Panc1 (cell line): Measurements from ENCODE around the gene MRFAP1L1. TPM values are rescaled to one million over a fixed set of nuclear protein-coding genes. Genes with fewer than 3 reads are reported as not detected.
A peak's percentile ranks its signal among the peaks of the same experiment; 100 is the strongest.

ENCODE experiments used
- ATAC-seq: fragments of 200-7000 bp; cut with Tn5 transposase; 2 replicates; pipeline ENCODE4 v1.9.1; 2020; ENCODE audit warnings: mild to moderate bottlenecking, moderate library complexity
- BruUV-seq: library from RNA; stranded (reverse); fragments of 400-500 nt; replicated peaks from 2 replicates; lab custom pipeline; 2021; lab: Mats Ljungman, UMichigan
- CTCF ChIA-PET: fragments of 300-600 bp; sonication (Branson Sonifier 250); formaldehyde crosslinking; loops from one replicate; lab custom pipeline; 2022; ENCODE audit warnings: antibody characterized with exemption; lab: Charles Lee
- POLR2A ChIA-PET: fragments of 300-600 bp; sonication (Branson Sonifier 250); formaldehyde crosslinking; loops from one replicate; lab custom pipeline; 2022; ENCODE audit warnings: antibody characterized with exemption; lab: Charles Lee
- DNase-seq: peaks from one replicate; pipeline ENCODE4 v3.0.0-alpha.2; 2010; ENCODE audit warnings: low read depth, low spot score
- H3K27ac ChIP-seq: 2 replicates; pipeline ENCODE4 v1.5.1; 2011; ENCODE audit warnings: mild to moderate bottlenecking, low read length, inconsistent platforms
- H3K27me3 ChIP-seq: fragments of 200-500 bp; sonication (Bioruptor generic); 2 replicates; pipeline ENCODE4 v1.6.0; 2014; ENCODE audit warnings: low read length, inconsistent platforms; ENCODE audit not compliant: control insufficient read depth, insufficient read depth
- H3K36me3 ChIP-seq: fragments of 200-500 bp; sonication (Bioruptor generic); 2 replicates; pipeline ENCODE4 v1.5.1; 2014; ENCODE audit warnings: inconsistent platforms, mild to moderate bottlenecking, low read length, moderate library complexity; ENCODE audit not compliant: control insufficient read depth, insufficient read depth
- H3K4me1 ChIP-seq: 2 replicates; pipeline ENCODE4 v1.5.1; 2011; ENCODE audit warnings: inconsistent platforms, mild to moderate bottlenecking, low read length, moderate library complexity; ENCODE audit not compliant: control insufficient read depth, insufficient read depth
- H3K4me3 ChIP-seq, 2 experiments: 2 replicates each; pipeline ENCODE4 v1.5.1; 2011 to 2012; ENCODE audit warnings: low read depth in 2 of 2, low read length in 2 of 2, mild to moderate bottlenecking in 2 of 2, inconsistent platforms in 1 of 2, moderate library complexity in 1 of 2
- H3K9me3 ChIP-seq: fragments of 200-500 bp; sonication (Bioruptor generic); 2 replicates; pipeline ENCODE4 v1.5.1; 2014; ENCODE audit warnings: low read depth, mild to moderate bottlenecking, inconsistent platforms, low read length, moderate library complexity; ENCODE audit not compliant: control insufficient read depth, insufficient read depth
- CTCF ChIP-seq: fragments of 450-650 bp; IDR thresholded peaks from 2 replicates; pipeline ENCODE4 v1.5.1; 2017; ENCODE audit warnings: mild to moderate bottlenecking
- POLR2AphosphoS5 ChIP-seq: IDR thresholded peaks from 2 replicates; pipeline ENCODE4 v1.6.1; 2012; ENCODE audit warnings: mild to moderate bottlenecking, low read depth, low read length, moderate library complexity
- REST ChIP-seq, 2 experiments: IDR thresholded peaks; 2 replicates each; pipeline ENCODE4 v1.6.1; 2011 to 2012; ENCODE audit warnings: low read depth in 2 of 2, control low read depth in 1 of 2, low read length in 1 of 2, mild to moderate bottlenecking in 1 of 2, moderate library complexity in 1 of 2; ENCODE audit not compliant: insufficient read depth in 1 of 2
- SIN3A ChIP-seq: IDR thresholded peaks from 2 replicates; pipeline ENCODE4 v1.6.1; 2012; ENCODE audit warnings: low read depth, mild to moderate bottlenecking, low read length, moderate library complexity, borderline replicate concordance; ENCODE audit not compliant: insufficient read depth
- TCF7L2 ChIP-seq: IDR thresholded peaks from 2 replicates; pipeline ENCODE4 v1.6.1; 2011; ENCODE audit warnings: mild to moderate bottlenecking, low read depth, low read length, inconsistent platforms
- in situ Hi-C: cut with HindIII; loops from 2 replicates; pipeline ENCODE4 v1.10.0; 2016; ENCODE audit warnings: low sequenced_read_pairs, low pct_unique_long_range_greater_than_20kb
- intact Hi-C: fragments of 100-400 bp; cut with micrococcal nuclease; formaldehyde crosslinking; loops from one replicate; pipeline ENCODE4 v1.10.0; 2022; ENCODE audit not compliant: unreplicated experiment
- total RNA-seq: library from RNA; stranded (reverse); gene quantifications from one replicate; pipeline ENCODE4 v1.2.1, GENCODE V29; 2021; ENCODE audit not compliant: unreplicated experiment

Gene MRFAP1L1
- total RNA-seq, 1 experiment from 2014 or later = 29.5 TPM

DNA sequence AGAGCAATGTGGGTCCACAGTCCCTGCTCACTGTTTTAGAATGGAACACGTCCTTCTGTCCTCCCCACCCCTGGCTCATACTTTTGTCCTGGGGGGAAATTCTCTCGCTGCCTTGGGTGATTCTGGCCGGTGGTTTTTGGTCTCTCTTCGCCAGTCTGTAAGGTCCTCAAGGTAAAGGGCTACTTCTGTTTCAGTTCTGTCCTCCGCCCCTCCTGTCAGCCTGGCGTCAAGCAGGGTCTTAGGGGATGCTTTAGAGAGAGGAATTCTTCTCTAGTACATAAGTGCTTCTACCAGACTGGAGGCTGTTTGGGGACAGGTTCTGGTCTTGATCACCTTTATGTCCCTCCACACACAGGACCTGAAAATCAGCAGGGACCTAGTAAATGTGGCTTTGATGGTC, 617 bp upstream of the MRFAP1L1 start:
- Histone ChIP-seq H3K36me3 (no peaks in the 10 kb centered on the region; the same call in 1 of the 2 replicates), H3K27ac (peak overlapping the region; percentile 95), H3K27me3 (no peaks in the 10 kb centered on the region), H3K4me3 (peak overlapping the region; percentile 92 to 93), H3K4me1 (peaks cover 10% of the 10 kb centered on the region), H3K9me3 (no peaks in the 10 kb centered on the region)
- in situ Hi-C loops (no loop called here), intact Hi-C loops (loop anchor here (10.0 kb wide), 1 partner anchor 75 kb away; the partner anchor contains the start of gene KIAA0232)
- no peak for TF ChIP-seq SIN3A
- no peak for TF ChIP-seq TCF7L2
- no peak for TF ChIP-seq REST (IDR thresholded peaks at IDR 0.05; ENCODE audit: insufficient read depth in 1 of 2, low read depth in 2 of 2, low read length in 1 of 2)
- TF ChIP-seq POLR2AphosphoS5 = no peak
- TF ChIP-seq CTCF = no peak
- DNase-seq = no peak
- POLR2A ChIA-PET = no interaction called here
- BruUV-seq = no TSS peak
- ATAC-seq = peak; percentile 33; the same call in 1 of the 2 replicates
- CTCF ChIA-PET = no interaction called here

- no peaks in the 10 kb centered on the region for H3K27me3 ChIP-seq
- ChIA-PET CTCF (no interaction called here), POLR2A (no interaction called here)
- TF ChIP-seq POLR2AphosphoS5 (no peak), REST (IDR thresholded peaks at IDR 0.05; ENCODE audit: insufficient read depth in 1 of 2, low read depth in 2 of 2, low read length in 1 of 2) (no peak), SIN3A (no peak), CTCF (no peak)
- intact Hi-C loops = no loop called here
- ATAC-seq = no peak
- H3K4me1 ChIP-seq = peaks cover 7% of the 10 kb centered on the region; the same call in 1 of the 2 replicates
- no peaks in the 10 kb centered on the region; the same call in 1 of the 2 replicates for H3K36me3 ChIP-seq
- no peak overlapping the region for H3K4me3 ChIP-seq
- no peak for DNase-seq
- no peaks in the 10 kb centered on the region for H3K9me3 ChIP-seq
- no peak overlapping the region for H3K27ac ChIP-seq
- in situ Hi-C loops = no loop called here
- BruUV-seq = no TSS peak
Observed at GRCh38 chr4:6706173-6706572, 3.5 kb downstream of the MRFAP1L1 start.
